ENCODE data around the gene ITSN2. TPM values are rescaled to one million over a fixed set of nuclear protein-coding genes. Genes with fewer than 3 reads are reported as not detected.
"Not testable (repeated sequence)": the region's sequence is repeated elsewhere in the genome, so short reads cannot be mapped to it uniquely, and the experiment has no call there.

ITSN2 gene
- total RNA-seq, 2 donors from 2014 or later = 45.6 to 64.6 TPM

GRCh38 chr2:24380820-24381219 is 20.5 kb upstream of the ITSN2 start:
- no peaks in the 10 kb centered on the region for H3K9me3 Mint-ChIP-seq
- H3K4me1 Mint-ChIP-seq = no peaks in the 10 kb centered on the region
- no peak for ATAC-seq (replicated peaks)
- H3K27ac Mint-ChIP-seq = no peak overlapping the region
- no peaks in the 10 kb centered on the region for H3K27me3 Mint-ChIP-seq
- no peak overlapping the region for H3K4me3 Mint-ChIP-seq
- H3K36me3 Mint-ChIP-seq (ENCODE audit: low read depth) = no peaks in the 10 kb centered on the region

GRCh38 chr2:24375349-24376087 is 15.2 kb upstream of the ITSN2 start:
- no peaks in the 10 kb centered on the region for H3K27me3 Mint-ChIP-seq
- H3K36me3 Mint-ChIP-seq (ENCODE audit: low read depth) = no peaks in the 10 kb centered on the region
- H3K4me1 Mint-ChIP-seq = no peaks in the 10 kb centered on the region
- H3K9me3 Mint-ChIP-seq = no peaks in the 10 kb centered on the region
- H3K4me3 Mint-ChIP-seq = no peak overlapping the region
- ATAC-seq (replicated peaks) = no peak
- H3K27ac Mint-ChIP-seq = no peak overlapping the region

- ATAC-seq (replicated peaks) = no peak
Observed at GRCh38 chr2:24374301-24374700, 14.0 kb upstream of the ITSN2 start.

GRCh38 chr2:24372033-24372432 is 11.7 kb upstream of the ITSN2 start:
- H3K27me3 Mint-ChIP-seq = no peaks in the 10 kb centered on the region
- H3K27ac Mint-ChIP-seq = no peak overlapping the region
- no peaks in the 10 kb centered on the region for H3K4me1 Mint-ChIP-seq
- ATAC-seq (replicated peaks) = no peak
- H3K4me3 Mint-ChIP-seq = no peak overlapping the region
- H3K9me3 Mint-ChIP-seq = no peaks in the 10 kb centered on the region
- no peaks in the 10 kb centered on the region for H3K36me3 Mint-ChIP-seq (ENCODE audit: low read depth)

More at GRCh38 chr2:24374301-24374700, 14.0 kb upstream of the ITSN2 start:
- Mint-ChIP-seq H3K27me3 (no peaks in the 10 kb centered on the region), H3K4me1 (no peaks in the 10 kb centered on the region), H3K36me3 (ENCODE audit: low read depth) (no peaks in the 10 kb centered on the region), H3K27ac (no peak overlapping the region), H3K9me3 (no peaks in the 10 kb centered on the region), H3K4me3 (no peak overlapping the region)

GRCh38 chr2:24365826-24366225 is 5.5 kb upstream of the ITSN2 start:
- no peak overlapping the region for H3K4me3 Mint-ChIP-seq
- ATAC-seq (replicated peaks) = no peak
- no peaks in the 10 kb centered on the region for H3K36me3 Mint-ChIP-seq (ENCODE audit: low read depth)
- no peaks in the 10 kb centered on the region for H3K9me3 Mint-ChIP-seq
- no peaks in the 10 kb centered on the region for H3K27me3 Mint-ChIP-seq
- no peaks in the 10 kb centered on the region for H3K4me1 Mint-ChIP-seq
- no peak overlapping the region for H3K27ac Mint-ChIP-seq

GRCh38 chr2:24365051-24365450 is 4.7 kb upstream of the ITSN2 start:
- H3K27ac Mint-ChIP-seq = no peak overlapping the region
- H3K4me3 Mint-ChIP-seq = no peak overlapping the region
- ATAC-seq (replicated peaks) = no peak
- H3K36me3 Mint-ChIP-seq (ENCODE audit: low read depth) = no peaks in the 10 kb centered on the region
- H3K4me1 Mint-ChIP-seq = no peaks in the 10 kb centered on the region
- H3K27me3 Mint-ChIP-seq = no peaks in the 10 kb centered on the region
- H3K9me3 Mint-ChIP-seq = no peaks in the 10 kb centered on the region

GRCh38 chr2:24363301-24363700 is 3.0 kb upstream of the ITSN2 start:
- peaks cover 5% of the 10 kb centered on the region for H3K4me1 Mint-ChIP-seq
- no peak overlapping the region for H3K4me3 Mint-ChIP-seq
- H3K9me3 Mint-ChIP-seq = no peaks in the 10 kb centered on the region
- H3K27ac Mint-ChIP-seq = no peak overlapping the region
- no peaks in the 10 kb centered on the region for H3K27me3 Mint-ChIP-seq
- peaks cover 6% of the 10 kb centered on the region for H3K36me3 Mint-ChIP-seq (ENCODE audit: low read depth)
- ATAC-seq (replicated peaks) = no peak

- H3K36me3 Mint-ChIP-seq (ENCODE audit: low read depth) = peaks cover 7% of the 10 kb centered on the region
- H3K9me3 Mint-ChIP-seq = no peaks in the 10 kb centered on the region
- H3K4me3 Mint-ChIP-seq = no peak overlapping the region
- H3K4me1 Mint-ChIP-seq = peaks cover 5% of the 10 kb centered on the region
- no peak for ATAC-seq (replicated peaks)
- H3K27ac Mint-ChIP-seq = no peak overlapping the region
- H3K27me3 Mint-ChIP-seq = no peaks in the 10 kb centered on the region
Observed at GRCh38 chr2:24362253-24362652, 1.9 kb upstream of the ITSN2 start.

GRCh38 chr2:24360963-24361330 is 611 bp upstream of the ITSN2 start:
- Mint-ChIP-seq H3K9me3 (no peaks in the 10 kb centered on the region), H3K4me1 (peaks cover 10% of the 10 kb centered on the region), H3K27ac (peak overlapping the region; percentile 94), H3K27me3 (no peaks in the 10 kb centered on the region), H3K4me3 (peak overlapping the region; percentile 90), H3K36me3 (ENCODE audit: low read depth) (peaks cover 12% of the 10 kb centered on the region)
- no peak for ATAC-seq (replicated peaks)

- peak; percentile 28 for ATAC-seq (replicated peaks)
- Mint-ChIP-seq H3K4me1 (peaks cover 19% of the 10 kb centered on the region), H3K36me3 (ENCODE audit: low read depth) (peaks cover 12% of the 10 kb centered on the region), H3K9me3 (no peaks in the 10 kb centered on the region), H3K27ac (peak overlapping the region; percentile 92), H3K27me3 (no peaks in the 10 kb centered on the region), H3K4me3 (peak overlapping the region; percentile 90)
Observed at GRCh38 chr2:24359129-24360049, 947 bp downstream of the ITSN2 start.

GRCh38 chr2:24357767-24358166 is 2.6 kb downstream of the ITSN2 start:
- H3K9me3 Mint-ChIP-seq = not testable (repeated sequence)
- H3K4me3 Mint-ChIP-seq = peak overlapping the region; percentile 90

GRCh38 chr2:24357115-24357514 is 3.2 kb downstream of the ITSN2 start:
- H3K27ac Mint-ChIP-seq; H3K27me3 Mint-ChIP-seq; H3K9me3 Mint-ChIP-seq; ATAC-seq (replicated peaks): not testable (repeated sequence)
- H3K4me3 Mint-ChIP-seq = peak overlapping the region; percentile 37
- peaks cover 25% of the 10 kb centered on the region for H3K4me1 Mint-ChIP-seq
- peaks cover 12% of the 10 kb centered on the region for H3K36me3 Mint-ChIP-seq (ENCODE audit: low read depth)

More at GRCh38 chr2:24357767-24358166, 2.6 kb downstream of the ITSN2 start:
- ATAC-seq (replicated peaks); H3K27me3 Mint-ChIP-seq; H3K27ac Mint-ChIP-seq: not testable (repeated sequence)
- Mint-ChIP-seq H3K4me1 (peaks cover 23% of the 10 kb centered on the region), H3K36me3 (ENCODE audit: low read depth) (peaks cover 12% of the 10 kb centered on the region)

- peak overlapping the region; percentile 46 for H3K27ac Mint-ChIP-seq
- H3K4me1 Mint-ChIP-seq = peaks cover 42% of the 10 kb centered on the region
- peaks cover 12% of the 10 kb centered on the region for H3K36me3 Mint-ChIP-seq (ENCODE audit: low read depth)
- no peak for ATAC-seq (replicated peaks)
- no peaks in the 10 kb centered on the region for H3K9me3 Mint-ChIP-seq
- no peaks in the 10 kb centered on the region for H3K27me3 Mint-ChIP-seq
- peak overlapping the region; percentile 24 for H3K4me3 Mint-ChIP-seq
Observed at GRCh38 chr2:24354957-24355356, 5.4 kb downstream of the ITSN2 start.

GRCh38 chr2:24354395-24354794 is 5.9 kb downstream of the ITSN2 start:
- Mint-ChIP-seq H3K4me1 (peaks cover 46% of the 10 kb centered on the region), H3K4me3 (peak overlapping the region; percentile 24), H3K27ac (peak overlapping the region; percentile 46), H3K27me3 (no peaks in the 10 kb centered on the region), H3K36me3 (ENCODE audit: low read depth) (peaks cover 12% of the 10 kb centered on the region), H3K9me3 (no peaks in the 10 kb centered on the region)
- no peak for ATAC-seq (replicated peaks)

- peaks cover 8% of the 10 kb centered on the region for H3K36me3 Mint-ChIP-seq (ENCODE audit: low read depth)
- H3K4me1 Mint-ChIP-seq = peaks cover 49% of the 10 kb centered on the region
- H3K27me3 Mint-ChIP-seq = no peaks in the 10 kb centered on the region
Observed at GRCh38 chr2:24353973-24354372, 6.4 kb downstream of the ITSN2 start.

More at GRCh38 chr2:24353973-24354372, 6.4 kb downstream of the ITSN2 start:
- Mint-ChIP-seq H3K9me3 (no peaks in the 10 kb centered on the region), H3K4me3 (peak overlapping the region; percentile 24), H3K27ac (no peak overlapping the region)
- no peak for ATAC-seq (replicated peaks)

All from activated T-helper 17 cell treated with anti-CD3 and anti-CD28 coated beads, Interleukin-2, amount 50 U/mL, for 72 hours (primary cell).